Natural killer cell (primary cell): ENCODE data around the gene CASP8AP2. TPM values are rescaled to one million over a fixed set of nuclear protein-coding genes. Genes with fewer than 3 reads are reported as not detected.

Experiments used
- ATAC-seq, 3 donors: fragments of 150-1000 bp in 2 of 3; fragments of 200-7000 bp in 1 of 3; cut with Tn5 transposase; 1 replicate in 1 of 3; 2 replicates in 2 of 3; pipeline ENCODE4 v1.10.0; 2021; ENCODE audit warnings: mild to moderate bottlenecking in 2 of 3, moderate library complexity in 2 of 3
- DNase-seq, 2 donors: peaks; one replicate each; pipeline versions ENCODE4 v3.0.0 to v3.0.0-alpha.2; 2013 to 2021; ENCODE audit warnings: mixed read lengths in 1 of 2
- H3K27ac ChIP-seq: one replicate; pipeline ENCODE4 v1.5.1; 2013; ENCODE audit warnings: mild to moderate bottlenecking, low read length
- H3K27me3 ChIP-seq: one replicate; pipeline ENCODE4 v1.6.1; 2013; ENCODE audit warnings: low read length; ENCODE audit not compliant: control insufficient read depth, insufficient read depth
- H3K36me3 ChIP-seq: one replicate; pipeline ENCODE4 v1.6.1; 2013; ENCODE audit warnings: low read length; ENCODE audit not compliant: control insufficient read depth, insufficient read depth
- H3K4me1 ChIP-seq: one replicate; pipeline ENCODE4 v1.6.1; 2013; ENCODE audit warnings: low read length; ENCODE audit not compliant: control insufficient read depth, insufficient read depth
- H3K4me3 ChIP-seq: one replicate; pipeline ENCODE4 v1.5.1; 2013; ENCODE audit warnings: low read length
- H3K9me3 ChIP-seq: one replicate; pipeline ENCODE4 v1.6.1; 2013; ENCODE audit warnings: low read length; ENCODE audit not compliant: control insufficient read depth, insufficient read depth
- H3K27ac Mint-ChIP-seq, 2 donors: one replicate each; pipeline ENCODE4 v1.8.0; 2022; ENCODE audit warnings: mild to moderate bottlenecking in 2 of 2, mixed read lengths in 2 of 2, moderate library complexity in 1 of 2
- H3K27me3 Mint-ChIP-seq, 2 donors: one replicate each; pipeline ENCODE4 v1.8.0; 2022; ENCODE audit warnings: low read depth in 2 of 2, mixed read lengths in 2 of 2
- H3K36me3 Mint-ChIP-seq: one replicate; pipeline ENCODE4 v1.8.0; 2022; ENCODE audit warnings: mixed read lengths
- H3K4me1 Mint-ChIP-seq, 2 donors: one replicate each; pipeline ENCODE4 v1.8.0; 2022; ENCODE audit warnings: mixed read lengths in 2 of 2
- H3K4me3 Mint-ChIP-seq: one replicate; pipeline ENCODE4 v1.8.0; 2022; ENCODE audit warnings: mild to moderate bottlenecking, moderate library complexity, mixed read lengths
- H3K9me3 Mint-ChIP-seq, 2 donors: one replicate each; pipeline ENCODE4 v1.8.0; 2022; ENCODE audit warnings: mixed read lengths in 2 of 2
- WGBS: methylation state at CpG from one replicate; pipeline ENCODE4 v1.1.7; 2013; ENCODE audit warnings: missing lambda C conversion rate; ENCODE audit not compliant: insufficient coverage; 5-methylcytosine and 5-hydroxymethylcytosine counted together
- intact Hi-C: fragments of 100-400 bp; cut with micrococcal nuclease; formaldehyde crosslinking; loops from one replicate; pipeline ENCODE4 v1.14.2; 2022
- total RNA-seq, 4 donors: library from RNA; stranded (reverse); fragments of 120-200 nt in 1 of 4; gene quantifications; one replicate each; pipeline versions ENCODE4 v1.2.3 to v1.2.4, GENCODE V29; 2013 to 2022
- TF ChIP-seq, protein P1 (sequence below): fragments of 200-600 bp; IDR thresholded peaks from one replicate; pipeline ENCODE4 v1.8.0; 2022; ENCODE audit warnings: antibody characterized with exemption

CASP8AP2 gene
- total RNA-seq, 3 donors from 2014 or later (not counting 1 experiment from before 2014, with no cell fraction given) = 24.3 to 31.8 (median 25.4) TPM

GRCh38 chr6:89817481-89817880 lies 12.2 kb upstream of the CASP8AP2 start:
- WGBS = 80% methylated on average over 3 of the region's 3 CpGs
- Mint-ChIP-seq H3K27me3 (no peaks in the 10 kb centered on the region), H3K27ac (peak overlapping the region in 1 of 2 donors; percentile 35), H3K4me3 (peak overlapping the region; percentile 22), H3K9me3 (no peaks in the 10 kb centered on the region), H3K4me1 (peaks cover 34 to 39% of the 10 kb centered on the region in 2 donors), H3K36me3 (no peaks in the 10 kb centered on the region)
- no peak for ATAC-seq
- no peak for DNase-seq
- H3K27ac ChIP-seq = no peak overlapping the region
- H3K36me3 ChIP-seq = no peaks in the 10 kb centered on the region
- intact Hi-C loops = no loop called here
- TF ChIP-seq, protein P1, sequence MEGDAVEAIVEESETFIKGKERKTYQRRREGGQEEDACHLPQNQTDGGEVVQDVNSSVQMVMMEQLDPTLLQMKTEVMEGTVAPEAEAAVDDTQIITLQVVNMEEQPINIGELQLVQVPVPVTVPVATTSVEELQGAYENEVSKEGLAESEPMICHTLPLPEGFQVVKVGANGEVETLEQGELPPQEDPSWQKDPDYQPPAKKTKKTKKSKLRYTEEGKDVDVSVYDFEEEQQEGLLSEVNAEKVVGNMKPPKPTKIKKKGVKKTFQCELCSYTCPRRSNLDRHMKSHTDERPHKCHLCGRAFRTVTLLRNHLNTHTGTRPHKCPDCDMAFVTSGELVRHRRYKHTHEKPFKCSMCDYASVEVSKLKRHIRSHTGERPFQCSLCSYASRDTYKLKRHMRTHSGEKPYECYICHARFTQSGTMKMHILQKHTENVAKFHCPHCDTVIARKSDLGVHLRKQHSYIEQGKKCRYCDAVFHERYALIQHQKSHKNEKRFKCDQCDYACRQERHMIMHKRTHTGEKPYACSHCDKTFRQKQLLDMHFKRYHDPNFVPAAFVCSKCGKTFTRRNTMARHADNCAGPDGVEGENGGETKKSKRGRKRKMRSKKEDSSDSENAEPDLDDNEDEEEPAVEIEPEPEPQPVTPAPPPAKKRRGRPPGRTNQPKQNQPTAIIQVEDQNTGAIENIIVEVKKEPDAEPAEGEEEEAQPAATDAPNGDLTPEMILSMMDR = no peak
- H3K4me3 ChIP-seq = no peak overlapping the region
- peaks cover 18% of the 10 kb centered on the region for H3K4me1 ChIP-seq
- no peaks in the 10 kb centered on the region for H3K27me3 ChIP-seq
- H3K9me3 ChIP-seq = no peaks in the 10 kb centered on the region

- Mint-ChIP-seq H3K27ac (peak overlapping the region; percentile 92 to 97), H3K36me3 (no peaks in the 10 kb centered on the region), H3K27me3 (no peaks in the 10 kb centered on the region), H3K4me1 (peaks cover 34 to 38% of the 10 kb centered on the region in 2 donors), H3K9me3 (no peaks in the 10 kb centered on the region), H3K4me3 (peak overlapping the region; percentile 96)
- no peaks in the 10 kb centered on the region for H3K36me3 ChIP-seq
- TF ChIP-seq, protein P1 = no peak
- DNase-seq (peak in 1 of 2 donors; percentile 55), ATAC-seq (peak; percentile 2 to 24 (median 14))
- H3K9me3 ChIP-seq = no peaks in the 10 kb centered on the region
- peak overlapping the region; percentile 70 for H3K27ac ChIP-seq
- intact Hi-C loops = loop anchor here (1.0 kb wide), 1 partner anchor 10 kb away; the partner anchor contains the start of gene CASP8AP2
- WGBS = under 1% methylated on average over 12 of the region's 14 CpGs
- H3K4me1 ChIP-seq = peaks cover 18% of the 10 kb centered on the region
- peak overlapping the region; percentile 83 for H3K4me3 ChIP-seq
- no peaks in the 10 kb centered on the region for H3K27me3 ChIP-seq
Measured at GRCh38 chr6:89818977-89819335, 10.7 kb upstream of the CASP8AP2 start.

GRCh38 chr6:89819336-89820130 lies 10.1 kb upstream of the CASP8AP2 start, which contains the start of gene MDN1:
MDN1 (minus strand) TSS chr6:89819794; CDS start chr6:89819607, 187 bp downstream.
- TF ChIP-seq, protein P1 = no peak
- peaks cover 33 to 34% of the 10 kb centered on the region in 2 donors for H3K4me1 Mint-ChIP-seq
- under 1% methylated on average over 65 of the region's 65 CpGs for WGBS
- Histone ChIP-seq H3K36me3 (no peaks in the 10 kb centered on the region), H3K4me3 (peak within 1 kb of the TSS; percentile 83), H3K27me3 (no peaks in the 10 kb centered on the region), H3K27ac (peak within 1 kb of the TSS; percentile 70), H3K9me3 (no peaks in the 10 kb centered on the region), H3K4me1 (peaks cover 18% of the 10 kb centered on the region)
- no peaks in the 10 kb centered on the region for H3K9me3 Mint-ChIP-seq
- peak within 1 kb of the TSS; percentile 92 to 97 for H3K27ac Mint-ChIP-seq
- no peaks in the 10 kb centered on the region for H3K36me3 Mint-ChIP-seq
- DNase-seq = peak; percentile 71 to 97
- intact Hi-C loops = loop anchor here (1.0 to 10.0 kb wide), 2 partner anchors 10 to 465 kb away; partner anchors contain the start of gene CASP8AP2
- H3K4me3 Mint-ChIP-seq = peak within 1 kb of the TSS; percentile 96
- no peaks in the 10 kb centered on the region for H3K27me3 Mint-ChIP-seq
- peak; percentile 92 to 95 (median 95) for ATAC-seq
